Endothelial cell of umbilical vein (primary cell): ENCODE measurements around the gene SREBF1.

Experiments used
- EZH2 ChIP-seq: IDR thresholded peaks from 2 replicates; pipeline ENCODE4 v1.6.1; 2012; ENCODE audit warnings: borderline replicate concordance, low read depth, mild to moderate bottlenecking, moderate library complexity, low read length, inconsistent platforms; ENCODE audit not compliant: severe bottlenecking
- GATA2 ChIP-seq: IDR thresholded peaks from 2 replicates; pipeline ENCODE4 v1.7.0; 2011; ENCODE audit warnings: low read depth, mild to moderate bottlenecking, moderate library complexity, mixed read lengths, low read length; ENCODE audit not compliant: insufficient read length, insufficient read depth
- MAX ChIP-seq: IDR thresholded peaks from 2 replicates; pipeline ENCODE4 v1.6.1; 2011; ENCODE audit not compliant: insufficient read depth, insufficient read length
- POLR2A ChIP-seq: IDR thresholded peaks from 2 replicates; pipeline ENCODE4 v1.6.1; 2012; ENCODE audit warnings: low read depth, mild to moderate bottlenecking, control low read depth, low read length
- POLR2AphosphoS5 ChIP-seq: IDR thresholded peaks from 2 replicates; pipeline ENCODE4 v1.6.1; 2012; ENCODE audit warnings: low read depth, mild to moderate bottlenecking, control low read depth, low read length, moderate library complexity; ENCODE audit not compliant: insufficient read depth
- TF ChIP-seq, protein P1 (sequence below), 2 donors: IDR thresholded peaks; 1 replicate in 1 of 2; 2 replicates in 1 of 2; pipeline ENCODE4 v1.5.1; 2011; ENCODE audit warnings: low read length in 2 of 2, mild to moderate bottlenecking in 2 of 2, moderate library complexity in 2 of 2, control low read depth in 1 of 2, inconsistent platforms in 1 of 2, low read depth in 1 of 2; ENCODE audit not compliant: insufficient read depth in 1 of 2; ENCODE audit errors: extremely low read depth in 1 of 2

DNA sequence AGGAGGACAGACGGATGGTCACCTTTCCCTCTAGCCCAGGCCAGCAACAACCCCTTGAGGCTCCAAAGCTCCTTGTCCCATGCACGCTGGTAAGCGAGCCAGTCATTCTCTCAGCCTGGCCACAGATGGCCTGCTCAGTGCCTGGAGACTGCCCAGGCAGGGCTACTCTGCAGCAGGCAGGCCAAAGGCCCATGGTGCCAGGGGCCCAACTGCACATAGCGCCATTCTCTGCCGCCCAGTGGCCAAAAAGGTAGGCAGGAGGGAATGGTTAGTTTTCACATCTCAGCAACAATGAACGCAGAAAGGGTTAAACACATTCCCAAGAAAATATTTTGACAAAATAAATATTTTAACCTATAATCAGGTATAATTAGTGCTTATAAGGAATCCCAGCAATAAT, 7.7 kb upstream of the SREBF1 start:
- TF ChIP-seq, protein P1, sequence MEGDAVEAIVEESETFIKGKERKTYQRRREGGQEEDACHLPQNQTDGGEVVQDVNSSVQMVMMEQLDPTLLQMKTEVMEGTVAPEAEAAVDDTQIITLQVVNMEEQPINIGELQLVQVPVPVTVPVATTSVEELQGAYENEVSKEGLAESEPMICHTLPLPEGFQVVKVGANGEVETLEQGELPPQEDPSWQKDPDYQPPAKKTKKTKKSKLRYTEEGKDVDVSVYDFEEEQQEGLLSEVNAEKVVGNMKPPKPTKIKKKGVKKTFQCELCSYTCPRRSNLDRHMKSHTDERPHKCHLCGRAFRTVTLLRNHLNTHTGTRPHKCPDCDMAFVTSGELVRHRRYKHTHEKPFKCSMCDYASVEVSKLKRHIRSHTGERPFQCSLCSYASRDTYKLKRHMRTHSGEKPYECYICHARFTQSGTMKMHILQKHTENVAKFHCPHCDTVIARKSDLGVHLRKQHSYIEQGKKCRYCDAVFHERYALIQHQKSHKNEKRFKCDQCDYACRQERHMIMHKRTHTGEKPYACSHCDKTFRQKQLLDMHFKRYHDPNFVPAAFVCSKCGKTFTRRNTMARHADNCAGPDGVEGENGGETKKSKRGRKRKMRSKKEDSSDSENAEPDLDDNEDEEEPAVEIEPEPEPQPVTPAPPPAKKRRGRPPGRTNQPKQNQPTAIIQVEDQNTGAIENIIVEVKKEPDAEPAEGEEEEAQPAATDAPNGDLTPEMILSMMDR (IDR thresholded peaks at IDR 0.05; ENCODE audit: extremely low read depth in 1 of 2, insufficient read depth in 1 of 2, low read depth in 1 of 2, low read length in 2 of 2), result no peak
- TF ChIP-seq EZH2 (no peak), GATA2 (no peak), POLR2A (no peak), MAX (no peak), POLR2AphosphoS5 (no peak)
